Right renal cortex interstitium (tissue), 3 donors: Measurements from ENCODE around the gene ZNF407. TPM values are rescaled to one million over a fixed set of nuclear protein-coding genes. Genes with fewer than 3 reads are reported as not detected.
"Not testable (repeated sequence)": the region's sequence is repeated elsewhere in the genome, so short reads cannot be mapped to it uniquely, and the experiment has no call there.

Experiments used
- DNase-seq, 3 donors: peaks; one replicate each; pipeline ENCODE4 v3.0.0-alpha.2; 2013; ENCODE audit warnings: low read depth in 3 of 3, low spot score in 2 of 3
- polyA plus RNA-seq, 3 donors: library from polyadenylated mRNA; unstranded; fragments of 120-200 nt; gene quantifications; one replicate each; pipeline ENCODE4 v1.2.1, GENCODE V29; 2013; ENCODE audit not compliant: insufficient read length in 3 of 3

ZNF407 gene
- polyA plus RNA-seq, 3 donors, result 9.9 to 11.6 (median 10.9) TPM

GRCh38 chr18:74947417-74947816 lies 349.7 kb downstream of the ZNF407 start:
- no peak for DNase-seq

GRCh38 chr18:74947875-74948274 lies 350.2 kb downstream of the ZNF407 start:
- no peak for DNase-seq

- DNase-seq, result no peak
These were observed 351.9 kb downstream of the ZNF407 start for GRCh38 chr18:74949611-74950010.

GRCh38 chr18:74950479-74950878 lies 352.8 kb downstream of the ZNF407 start:
- no peak for DNase-seq

GRCh38 chr18:74951165-74951760 lies 353.6 kb downstream of the ZNF407 start:
- DNase-seq, result no peak

GRCh38 chr18:74957588-74958224 lies 360.0 kb downstream of the ZNF407 start:
- DNase-seq, result no peak

- DNase-seq, result no peak
These were observed 361.5 kb downstream of the ZNF407 start for GRCh38 chr18:74959216-74959615.

GRCh38 chr18:74961596-74961995 lies 363.9 kb downstream of the ZNF407 start:
- DNase-seq, result no peak

- no peak for DNase-seq
These were observed 366.3 kb downstream of the ZNF407 start for GRCh38 chr18:74963820-74964446.

GRCh38 chr18:74965682-74966081 lies 368.0 kb downstream of the ZNF407 start:
- DNase-seq, result no peak

GRCh38 chr18:74967438-74967837 lies 369.8 kb downstream of the ZNF407 start:
- DNase-seq, result no peak

GRCh38 chr18:74967979-74968378 lies 370.3 kb downstream of the ZNF407 start:
- no peak for DNase-seq

GRCh38 chr18:74971358-74971757 lies 373.7 kb downstream of the ZNF407 start:
- not testable (repeated sequence) for DNase-seq

- DNase-seq, result not testable (repeated sequence)
These were observed 374.1 kb downstream of the ZNF407 start for GRCh38 chr18:74971776-74972175.

- no peak for DNase-seq
These were observed 374.7 kb downstream of the ZNF407 start for GRCh38 chr18:74972354-74972753.

- no peak for DNase-seq
These were observed 377.3 kb downstream of the ZNF407 start for GRCh38 chr18:74975001-74975400.

- DNase-seq, result no peak
These were observed 378.8 kb downstream of the ZNF407 start for GRCh38 chr18:74976331-74976909.

- no peak for DNase-seq
These were observed 379.4 kb downstream of the ZNF407 start for GRCh38 chr18:74977041-74977440.

- DNase-seq, result no peak
These were observed 383.0 kb downstream of the ZNF407 start for GRCh38 chr18:74980669-74981068.

GRCh38 chr18:74981476-74981875 lies 383.8 kb downstream of the ZNF407 start:
- no peak for DNase-seq

- DNase-seq, result no peak
These were observed 385.4 kb downstream of the ZNF407 start for GRCh38 chr18:74982946-74983635.
